Non-pigmented ciliary epithelial cell (primary cell): ENCODE measurements around the gene DND1.
"Not testable (repeated sequence)": the region's sequence is repeated elsewhere in the genome, so short reads cannot be mapped to it uniquely, and the experiment has no call there.

Experiments
- DNase-seq: peaks from one replicate; pipeline ENCODE4 v3.0.0-alpha.2; 2010; ENCODE audit warnings: low read depth

Gene DND1

DNA sequence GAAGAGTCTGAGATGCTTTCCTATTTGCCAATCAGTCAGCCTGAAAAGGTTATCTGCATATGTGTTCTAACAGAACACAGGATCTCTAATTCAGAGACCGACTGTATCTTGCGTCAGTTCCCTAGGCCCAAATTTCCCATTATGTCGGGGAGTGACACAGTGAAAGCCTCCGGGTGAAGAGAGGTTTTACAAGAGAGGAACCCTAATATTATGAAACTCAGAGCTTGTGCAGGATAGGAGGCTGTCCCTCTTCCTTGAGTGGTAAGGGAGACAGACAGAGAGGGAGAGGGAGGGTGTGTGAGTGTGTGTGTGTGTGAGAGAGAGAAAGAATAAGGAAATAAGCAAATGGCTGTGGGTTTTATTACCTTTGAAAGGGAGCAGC is 42.3 kb downstream of the DND1 start:
- no peak for DNase-seq

GRCh38 chr5:140630292-140631035 is 42.9 kb downstream of the DND1 start:
- DNase-seq, result no peak

- DNase-seq, result no peak
Measured at GRCh38 chr5:140628711-140629110, 44.7 kb downstream of the DND1 start.

- DNase-seq, result no peak
Measured at GRCh38 chr5:140627972-140628371, 45.4 kb downstream of the DND1 start.

DNA sequence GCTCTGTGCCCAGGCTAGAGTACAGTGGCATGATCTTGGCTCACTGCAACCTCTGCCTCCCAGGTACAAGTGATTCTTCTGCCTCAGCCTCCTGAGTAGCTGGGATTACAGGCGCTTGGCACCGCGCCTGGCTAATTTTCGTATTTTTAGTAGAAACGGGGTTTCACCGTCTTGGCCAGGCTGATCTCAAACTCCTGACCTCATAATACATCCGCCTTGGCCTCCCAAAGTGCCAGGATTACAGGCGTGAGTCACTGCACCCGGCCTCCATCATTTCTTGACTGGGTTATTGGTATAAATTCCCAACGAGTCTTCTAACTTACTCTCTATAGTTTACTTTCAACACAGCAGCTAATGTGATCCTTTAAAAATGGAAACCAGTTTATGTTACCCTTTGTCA is 48.5 kb downstream of the DND1 start:
- not testable (repeated sequence) for DNase-seq

GRCh38 chr5:140623061-140623460 is 50.3 kb downstream of the DND1 start:
- DNase-seq, result not testable (repeated sequence)

DNA sequence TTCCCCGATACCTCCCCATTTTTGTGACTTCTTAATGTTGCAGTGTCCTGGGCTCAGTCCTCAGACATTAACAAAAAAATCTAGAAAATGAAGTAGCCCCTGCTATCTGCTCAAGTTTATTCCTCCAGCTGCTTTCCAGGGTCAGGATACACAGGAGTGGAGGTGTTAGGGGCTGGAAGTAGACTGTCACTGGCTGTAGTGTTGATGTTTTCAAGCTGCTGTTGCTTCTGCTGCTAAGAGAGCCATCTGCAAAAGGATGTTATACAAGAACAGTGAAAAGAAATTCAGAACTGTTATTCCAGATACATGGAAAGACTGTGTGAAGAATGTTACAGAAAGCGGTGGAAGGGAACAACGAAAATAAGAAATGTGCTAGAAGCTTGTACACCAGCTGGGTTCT is 51.1 kb downstream of the DND1 start:
- no peak for DNase-seq
